K562 (cell line): ENCODE results near the gene SRRT. TPM values are rescaled to one million over a fixed set of nuclear protein-coding genes. Genes with fewer than 3 reads are reported as not detected.

Source experiments
- ATF1 ChIP-seq, 2 experiments: fragments of 450-650 bp in 1 of 2; IDR thresholded peaks; 2 replicates each; pipeline ENCODE4 v1.6.1; 2016; ENCODE audit warnings: missing compliant biosample characterization in 1 of 2, missing genetic modification characterization in 1 of 2
- ETV1 ChIP-seq: fragments of 450-650 bp; conservative IDR thresholded peaks from 2 replicates; pipeline ENCODE4 v1.6.1; 2016; ENCODE audit warnings: missing genetic modification characterization, control low read depth, low read depth, missing compliant biosample characterization
- ILF3 ChIP-seq: fragments of 450-650 bp; IDR thresholded peaks from 2 replicates; pipeline ENCODE4 v1.6.1; 2018; ENCODE audit warnings: antibody characterized with exemption, mild to moderate bottlenecking, moderate library complexity, borderline replicate concordance
- KLF6 ChIP-seq: fragments of 250-450 bp; sonication (Bioruptor Pico); IDR thresholded peaks from 2 replicates; pipeline ENCODE4 v1.4.0; 2020; ENCODE audit warnings: mild to moderate bottlenecking, moderate library complexity, borderline replicate concordance
- MXI1 ChIP-seq: IDR thresholded peaks from 2 replicates; pipeline ENCODE4 v1.6.1; 2011; ENCODE audit warnings: low read depth, mild to moderate bottlenecking, improper control_type of control experiment, low read length
- NONO ChIP-seq, 2 experiments: fragments of 200-400 bp in 1 of 2; fragments of 450-650 bp in 1 of 2; formaldehyde crosslinking in 1 of 2; IDR thresholded peaks; 2 replicates each; pipeline ENCODE4 v1.6.1; 2017; ENCODE audit warnings: low read depth in 2 of 2, mild to moderate bottlenecking in 2 of 2, moderate library complexity in 2 of 2, low read length in 1 of 2
- NR4A1 ChIP-seq, 2 experiments: fragments of 250-450 bp in 1 of 2; fragments of 450-650 bp in 1 of 2; sonication (Bioruptor Pico) in 1 of 2; IDR thresholded peaks; 2 replicates each; pipeline versions ENCODE4 v1.4.0 to v1.6.1; 2016 to 2020; ENCODE audit warnings: mild to moderate bottlenecking in 2 of 2, missing compliant biosample characterization in 1 of 2, missing genetic modification characterization in 1 of 2, moderate library complexity in 1 of 2
- PKNOX1 ChIP-seq: fragments of 450-650 bp; IDR thresholded peaks from 2 replicates; pipeline ENCODE4 v1.6.1; 2016
- RBM15 ChIP-seq: fragments of 200-400 bp; formaldehyde crosslinking; IDR thresholded peaks from 2 replicates; pipeline ENCODE4 v1.6.1; 2018; ENCODE audit warnings: mild to moderate bottlenecking, low read length, moderate library complexity; ENCODE audit not compliant: insufficient read depth
- RNF2 ChIP-seq: sonication (generic); IDR thresholded peaks from 2 replicates; pipeline ENCODE4 v1.6.1; 2016
- SAP30 ChIP-seq: fragments of 200-600 bp; sonication (generic); IDR thresholded peaks from 2 replicates; pipeline ENCODE4 v1.6.1; 2012; ENCODE audit warnings: borderline replicate concordance, low read depth, mild to moderate bottlenecking, moderate library complexity, low read length, control low read depth, inconsistent platforms; ENCODE audit not compliant: insufficient read depth, poor library complexity, severe bottlenecking
- TAF15 ChIP-seq: fragments of 200-400 bp; formaldehyde crosslinking; IDR thresholded peaks from 2 replicates; pipeline ENCODE4 v1.6.1; 2017; ENCODE audit warnings: mild to moderate bottlenecking, low read depth, low read length, moderate library complexity
- WHSC1 ChIP-seq: IDR thresholded peaks from one replicate; pipeline ENCODE4 v1.6.1; 2012; ENCODE audit warnings: low read length, control low read depth, inconsistent platforms
- ZFP1 ChIP-seq: fragments of 450-650 bp; formaldehyde crosslinking; IDR thresholded peaks from 2 replicates; pipeline ENCODE4 v1.4.0; 2020; ENCODE audit warnings: mild to moderate bottlenecking, mixed read lengths
- ZFP91 ChIP-seq: sonication (generic); formaldehyde crosslinking; IDR thresholded peaks from 2 replicates; pipeline ENCODE4 v1.8.0; 2022; ENCODE audit warnings: mild to moderate bottlenecking, missing genetic modification reagents
- ZMIZ1 ChIP-seq, 2 experiments: fragments of 150-350 bp in 1 of 2; IDR thresholded peaks; 2 replicates each; pipeline ENCODE4 v1.6.1; 2012 to 2016; ENCODE audit warnings: low read depth in 2 of 2, low read length in 2 of 2, mild to moderate bottlenecking in 1 of 2, moderate library complexity in 1 of 2
- ZNF395 ChIP-seq: fragments of 200-800 bp; sonication (Bioruptor generic); IDR thresholded peaks from 2 replicates; pipeline ENCODE4 v1.6.1; 2017; ENCODE audit warnings: missing genetic modification characterization, missing compliant biosample characterization
- ZNF561 ChIP-seq: fragments of 450-650 bp; formaldehyde crosslinking; conservative IDR thresholded peaks from 2 replicates; pipeline ENCODE4 v1.4.0; 2020; ENCODE audit warnings: mild to moderate bottlenecking, moderate library complexity
- polyA plus RNA-seq, 8 experiments: library from polyadenylated mRNA; depleted of rRNA in 4 of 8; stranded (reverse) in 5 of 8; unstranded in 3 of 8; fragments of >200 nt; fragmentation: Nextera tagmentation in 2 of 8; fragmentation: Illumina TruSeq in 1 of 8; extraction: Ambion mirVana in 2 of 8; extraction: Trizol in 1 of 8; gene quantifications; 2 replicates each; pipeline versions ENCODE4 v1.2.1 to v1.2.3, GENCODE V29; 2011 to 2014; ENCODE audit warnings: inconsistent platforms in 1 of 8, missing spikeins in 1 of 8
- total RNA-seq, 7 experiments: library from RNA; depleted of rRNA in 6 of 7; stranded (reverse); fragments of >200 nt in 6 of 7; fragmentation: Illumina TruSeq in 2 of 7; extraction: Trizol in 2 of 7; gene quantifications; 2 replicates each; pipeline versions ENCODE4 v1.2.1 to v1.2.3, GENCODE V29; 2011 to 2021; ENCODE audit warnings: low replicate concordance in 1 of 7

The SRRT gene
- total and polyA plus RNA-seq, 9 of the 15 experiments (the other 6 are each of a cell fraction or from before 2014, with no cell fraction given): 10.3 to 263 (median 84.4) TPM

GRCh38 chr7:100874577-100875355 is at the start of gene SRRT (continued):
- TF ChIP-seq ZNF395 (CRISPR knock-in tag): peak; percentile 91; the same call in 1 of the 2 replicates
- peak; percentile 68 for TF ChIP-seq ZFP1 (CRISPR knock-in tag)
- TF ChIP-seq ZNF561 (CRISPR knock-in tag): peak; percentile 73; the same call in 1 of the 2 replicates
- TF ChIP-seq NONO (IDR thresholded peaks at IDR 0.05; ENCODE audit: low read depth in 2 of 2, low read length in 1 of 2): peak in 1 of 2 experiments; percentile 56; a peak in 2 of 4 replicates
- no peak for TF ChIP-seq ZFP91
- TF ChIP-seq ZMIZ1 (IDR thresholded peaks at IDR 0.05; ENCODE audit: low read depth in 2 of 2, low read length in 2 of 2): peak; percentile 0 to 54; a peak in 2 of 4 replicates
- TF ChIP-seq ILF3: no peak
- 0 out of 2 replicates have a peak, but pooled peaks have one; percentile 23 for TF ChIP-seq PKNOX1
- TF ChIP-seq NR4A1 (CRISPR knock-in tag; IDR thresholded peaks at IDR 0.05): peak; percentile 90; the same call in 1 of the 2 replicates
- peak; percentile 67; the same call in 1 of the 2 replicates for TF ChIP-seq NR4A1 (tag; IDR thresholded peaks at IDR 0.05)
- TF ChIP-seq RBM15: no peak
- peak; percentile 32; the same call in 1 of the 2 replicates for TF ChIP-seq KLF6 (CRISPR knock-in tag)
- peak; percentile 94 for TF ChIP-seq ETV1 (tag)
- TF ChIP-seq RNF2: peak; percentile 90
- no peak for TF ChIP-seq TAF15
- TF ChIP-seq WHSC1: no peak
- no peak for TF ChIP-seq SAP30
- peak; percentile 64; the same call in 1 of the 2 replicates for TF ChIP-seq MXI1
- TF ChIP-seq ATF1 (CRISPR knock-in tag; IDR thresholded peaks at IDR 0.05): no peak
- peak; percentile 80 for TF ChIP-seq ATF1 (tag; IDR thresholded peaks at IDR 0.05)
